ENCODE results near the gene FHL5. TPM values are rescaled to one million over a fixed set of nuclear protein-coding genes. Genes with fewer than 3 reads are reported as not detected.

Gene FHL5
- total and polyA plus RNA-seq, 2 donors (not counting 1 experiment from before 2014, with no cell fraction given) = not detected

GRCh38 chr6:96542702-96543101 lies 20.2 kb upstream of the FHL5 start:
- no peaks in the 10 kb centered on the region for H3K4me1 Mint-ChIP-seq
- Histone ChIP-seq H3K79me2 (ENCODE audit: control insufficient read depth, insufficient read depth, low read length) (no peaks in the 10 kb centered on the region), H3K4me2 (replicated peaks; ENCODE audit: low read depth, low read length, poor library complexity, severe bottlenecking) (no peak overlapping the region), H3K27ac (ENCODE audit: low read length in 2 of 2) (no peak overlapping the region), H2AFZ (ENCODE audit: insufficient read depth, low read depth, low read length, poor library complexity, severe bottlenecking) (no peak overlapping the region), H3K4me3 (ENCODE audit: control extremely low read depth in 1 of 5, extremely low read depth in 1 of 5, insufficient read depth in 1 of 5, low read depth in 2 of 5, low read length in 4 of 5) (no peak overlapping the region), H3K27me3 (replicated peaks in 1 of 4; ENCODE audit: control extremely low read depth in 1 of 4, control insufficient read depth in 3 of 4, insufficient read depth in 4 of 4, low read length in 3 of 4) (no peaks in the 10 kb centered on the region), H3K9me3 (ENCODE audit: control extremely low read depth in 1 of 3, control insufficient read depth in 2 of 3, insufficient read depth in 1 of 3, low read length in 2 of 3) (no peaks in the 10 kb centered on the region), H4K20me1 (ENCODE audit: control insufficient read depth, insufficient read depth, low read length, poor library complexity, severe bottlenecking) (no peaks in the 10 kb centered on the region), H3K4me1 (ENCODE audit: control insufficient read depth in 2 of 2, insufficient read depth in 2 of 2, low read length in 2 of 2) (no peaks in the 10 kb centered on the region), H3K36me3 (replicated peaks in 1 of 2; ENCODE audit: control extremely low read depth in 1 of 2, control insufficient read depth in 1 of 2, extremely low read depth in 1 of 2, insufficient read depth in 2 of 2, low read length in 1 of 2) (peaks cover 9 to 53% of the 10 kb centered on the region in 2 experiments), H3K9ac (ENCODE audit: low read length) (no peak overlapping the region)
- H3K9me3 Mint-ChIP-seq (ENCODE audit: insufficient read depth) = no peaks in the 10 kb centered on the region
- H3K4me3 Mint-ChIP-seq = no peak overlapping the region
- POLR2A ChIA-PET = no interaction called here
- intact Hi-C loops (cut with micrococcal nuclease) = loop anchor here (2.0 kb wide), 1 partner anchor 516 kb away; no protein-coding TSS in a partner anchor
- CTCF ChIA-PET = interaction anchor here (1.1 kb wide), 1 partner anchor 517 kb away, joined by 3 read pairs; no protein-coding TSS in a partner anchor
- no peaks in the 10 kb centered on the region for H3K27me3 Mint-ChIP-seq
- peak; percentile 49 for TF ChIP-seq CTCF (IDR thresholded peaks at IDR 0.05)
- no peak for TF ChIP-seq EZH2 (IDR thresholded peaks at IDR 0.05; ENCODE audit: borderline replicate concordance, insufficient read depth, low read depth, low read length, poor library complexity, severe bottlenecking)
- DNase-seq (peak; percentile 21), ATAC-seq (ENCODE audit: low read depth) (no peak)
- no peak overlapping the region for H3K27ac Mint-ChIP-seq

GRCh38 chr6:96545882-96546281 lies 17.0 kb upstream of the FHL5 start:
- H3K27ac ChIP-seq (ENCODE audit: low read length in 2 of 2) = no peak overlapping the region
- no peaks in the 10 kb centered on the region for H3K4me1 ChIP-seq (ENCODE audit: control insufficient read depth in 2 of 2, insufficient read depth in 2 of 2, low read length in 2 of 2)
- TF ChIP-seq EZH2 (IDR thresholded peaks at IDR 0.05; ENCODE audit: borderline replicate concordance, insufficient read depth, low read depth, low read length, poor library complexity, severe bottlenecking) = no peak
- no peak for TF ChIP-seq CTCF (IDR thresholded peaks at IDR 0.05)
- H3K9ac ChIP-seq (ENCODE audit: low read length) = no peak overlapping the region
- H3K36me3 ChIP-seq (replicated peaks in 1 of 2; ENCODE audit: control extremely low read depth in 1 of 2, control insufficient read depth in 1 of 2, extremely low read depth in 1 of 2, insufficient read depth in 2 of 2, low read length in 1 of 2) = peaks cover 1 to 39% of the 10 kb centered on the region in 2 experiments
- no peaks in the 10 kb centered on the region for H4K20me1 ChIP-seq (ENCODE audit: control insufficient read depth, insufficient read depth, low read length, poor library complexity, severe bottlenecking)
- WGBS (ENCODE audit: insufficient coverage) = no CpG with 5 or more reads among the region's 3 CpGs
- H3K4me3 Mint-ChIP-seq = no peak overlapping the region
- ATAC-seq (ENCODE audit: low read depth) = no peak
- H3K4me2 ChIP-seq (replicated peaks; ENCODE audit: low read depth, low read length, poor library complexity, severe bottlenecking) = no peak overlapping the region
- POLR2A ChIA-PET = no interaction called here
- H3K27me3 Mint-ChIP-seq = no peaks in the 10 kb centered on the region
- H3K79me2 ChIP-seq (ENCODE audit: control insufficient read depth, insufficient read depth, low read length) = no peaks in the 10 kb centered on the region
- H3K27me3 ChIP-seq (replicated peaks in 1 of 4; ENCODE audit: control extremely low read depth in 1 of 4, control insufficient read depth in 3 of 4, insufficient read depth in 4 of 4, low read length in 3 of 4) = no peaks in the 10 kb centered on the region
- H3K9me3 Mint-ChIP-seq (ENCODE audit: insufficient read depth) = no peaks in the 10 kb centered on the region
- H3K4me3 ChIP-seq (ENCODE audit: control extremely low read depth in 1 of 5, extremely low read depth in 1 of 5, insufficient read depth in 1 of 5, low read depth in 2 of 5, low read length in 4 of 5) = no peak overlapping the region
- CTCF ChIA-PET = no interaction called here
- DNase-seq = no peak
- no peak overlapping the region for H2AFZ ChIP-seq (ENCODE audit: insufficient read depth, low read depth, low read length, poor library complexity, severe bottlenecking)
- intact Hi-C loops (cut with micrococcal nuclease) = no loop called here
- no peaks in the 10 kb centered on the region for H3K4me1 Mint-ChIP-seq
- no peak overlapping the region for H3K27ac Mint-ChIP-seq
- H3K9me3 ChIP-seq (ENCODE audit: control extremely low read depth in 1 of 3, control insufficient read depth in 2 of 3, insufficient read depth in 1 of 3, low read length in 2 of 3) = no peaks in the 10 kb centered on the region

All from B cell (primary cell).